Esophagus squamous epithelium (tissue), 4 donors: ENCODE results near the gene VAMP2.

Experiments used
- CTCF ChIP-seq, 6 experiments: fragments of 450-650 bp in 4 of 6; fragments of 200-600 bp in 2 of 6; sonication (generic) in 2 of 6; IDR thresholded peaks; one replicate each; pipeline ENCODE4 v1.5.1; 2016 to 2019; ENCODE audit warnings: antibody characterized with exemption in 6 of 6, mild to moderate bottlenecking in 4 of 6, moderate library complexity in 4 of 6
- POLR2A ChIP-seq, 4 donors: fragments of 450-650 bp; IDR thresholded peaks; one replicate each; pipeline ENCODE4 v1.6.1; 2017; ENCODE audit warnings: antibody characterized with exemption in 4 of 4, mild to moderate bottlenecking in 4 of 4, moderate library complexity in 3 of 4

GRCh38 chr17:8125947-8126490 is 36.7 kb downstream of the VAMP2 start:
- TF ChIP-seq CTCF (IDR thresholded peaks at IDR 0.05) (no peak), POLR2A (IDR thresholded peaks at IDR 0.05) (no peak)
